NCI-H748 (cell line): ENCODE measurements around the gene CTDSP2.
"Not testable (repeated sequence)": the region's sequence is repeated elsewhere in the genome, so short reads cannot be mapped to it uniquely, and the experiment has no call there.

Experiments used
- DNase-seq: peaks from one replicate; lab custom pipeline; 2025; ENCODE audit not compliant: unreplicated experiment; lab: John Stamatoyannopoulos, UW

The CTDSP2 gene

DNA sequence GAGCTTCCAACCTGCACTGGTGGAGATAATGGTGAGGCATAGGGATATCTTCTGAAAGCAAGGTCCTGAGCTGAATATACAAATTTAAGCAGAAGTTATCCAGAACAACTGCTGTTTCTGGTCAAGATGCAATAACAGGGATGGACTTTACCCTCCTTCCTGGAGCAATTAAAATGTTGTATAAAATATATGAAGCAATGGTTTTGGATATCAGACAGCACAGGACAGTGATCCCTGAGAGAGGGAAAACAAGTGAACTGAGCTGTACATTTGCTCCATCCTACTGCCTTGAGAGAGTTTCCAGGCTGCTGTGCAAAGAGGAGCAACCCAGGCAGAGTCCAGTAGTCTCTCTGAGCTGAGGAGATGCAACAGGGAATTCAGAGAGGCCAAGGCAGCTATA lies 36.0 kb upstream of the CTDSP2 start:
- DNase-seq = no peak

DNA sequence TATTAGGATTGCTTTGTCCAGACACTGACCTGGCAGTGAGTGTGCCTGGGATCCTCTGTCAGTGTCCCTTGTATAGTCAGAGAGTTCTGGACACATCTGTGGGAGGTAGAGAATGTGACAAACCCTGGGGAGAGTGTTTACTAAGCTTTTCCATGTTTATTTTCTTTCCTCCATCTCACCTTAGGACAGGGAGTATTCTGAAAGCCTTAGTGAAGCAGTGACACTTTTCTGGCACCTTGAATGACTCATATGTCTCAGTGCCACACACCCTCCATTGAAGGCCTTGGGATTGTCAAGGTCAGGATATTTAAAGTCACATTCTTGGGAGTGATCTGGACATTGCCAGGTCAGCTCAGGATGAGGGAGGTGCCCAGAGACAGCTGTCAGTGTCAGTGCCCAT lies 34.9 kb upstream of the CTDSP2 start:
- no peak for DNase-seq

DNA sequence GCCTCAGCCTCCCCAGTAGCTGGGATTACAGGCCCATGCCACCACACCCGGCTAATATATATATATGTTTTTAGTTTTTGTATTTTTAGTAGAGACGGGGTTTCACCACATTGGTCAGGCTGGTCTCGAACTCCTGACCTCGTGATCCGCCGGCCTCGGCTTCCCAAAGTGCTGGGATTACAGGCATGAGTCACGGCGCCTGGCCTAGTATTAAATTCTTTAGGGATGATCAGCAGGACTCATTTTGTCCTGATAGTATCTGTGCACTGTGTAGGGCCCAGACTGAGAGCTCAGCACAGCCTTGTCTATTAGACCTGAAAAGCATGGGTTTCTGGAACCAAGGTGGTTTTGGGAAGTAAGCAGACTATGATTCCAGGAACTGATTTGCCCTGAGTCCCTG lies 34.5 kb upstream of the CTDSP2 start:
- DNase-seq = not testable (repeated sequence)

DNA sequence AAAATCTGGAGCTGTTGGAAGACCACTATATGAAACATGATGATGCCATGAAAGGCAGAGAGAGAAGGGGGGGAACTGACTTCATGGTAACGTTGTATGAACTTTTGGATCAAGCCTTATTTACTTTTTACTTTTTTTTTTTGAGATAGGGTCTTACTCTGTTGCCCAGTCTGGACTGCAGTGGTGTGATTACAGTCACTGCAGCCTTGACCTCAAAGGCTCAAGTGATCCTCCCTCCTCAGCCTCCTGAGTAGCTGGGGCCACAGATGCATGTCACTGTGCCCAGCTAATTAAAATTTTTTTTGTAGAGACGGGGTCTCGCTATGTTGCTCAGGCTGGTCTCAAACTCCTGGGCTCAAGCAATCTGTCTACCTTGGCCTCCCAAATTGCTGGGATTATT lies 31.3 kb upstream of the CTDSP2 start:
- DNase-seq = no peak

DNA sequence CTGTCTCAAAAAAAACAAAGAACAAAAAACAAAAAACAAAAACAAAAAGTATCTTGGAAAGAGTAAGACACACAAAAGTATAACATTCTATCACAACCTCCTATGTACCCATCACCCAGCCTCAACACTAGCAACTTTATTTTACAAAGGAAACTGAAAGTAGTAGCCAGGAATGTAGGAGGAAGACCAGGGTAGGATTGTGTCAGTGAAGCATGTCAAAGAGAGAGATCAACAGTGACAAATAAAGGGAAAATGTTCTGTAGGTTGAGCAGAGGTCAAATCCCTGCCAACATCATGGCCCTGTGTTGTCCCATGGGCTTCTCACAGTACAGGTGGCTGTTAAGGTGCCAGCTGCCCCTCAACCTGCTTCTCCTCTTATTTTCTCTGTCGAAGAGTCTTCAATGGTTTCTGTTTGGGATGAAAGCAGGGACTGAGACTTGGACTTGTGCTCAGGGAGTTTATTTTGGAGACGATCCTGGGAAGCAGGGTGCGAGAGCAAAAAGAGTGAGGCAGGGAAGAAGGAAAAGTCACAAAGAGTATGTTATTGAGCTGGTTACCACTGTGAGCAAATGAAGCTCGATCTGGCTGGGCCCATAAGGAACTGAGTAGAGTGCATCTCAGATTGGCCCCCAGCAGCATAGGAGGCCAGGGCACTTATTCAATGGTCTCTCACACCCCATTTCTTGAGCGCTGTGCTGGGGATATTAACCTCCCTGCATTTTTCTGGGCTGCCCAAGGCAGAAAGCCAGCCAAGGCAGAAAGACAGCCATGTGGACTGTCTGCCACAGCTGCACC lies 29.4 kb upstream of the CTDSP2 start:
- no peak for DNase-seq

DNA sequence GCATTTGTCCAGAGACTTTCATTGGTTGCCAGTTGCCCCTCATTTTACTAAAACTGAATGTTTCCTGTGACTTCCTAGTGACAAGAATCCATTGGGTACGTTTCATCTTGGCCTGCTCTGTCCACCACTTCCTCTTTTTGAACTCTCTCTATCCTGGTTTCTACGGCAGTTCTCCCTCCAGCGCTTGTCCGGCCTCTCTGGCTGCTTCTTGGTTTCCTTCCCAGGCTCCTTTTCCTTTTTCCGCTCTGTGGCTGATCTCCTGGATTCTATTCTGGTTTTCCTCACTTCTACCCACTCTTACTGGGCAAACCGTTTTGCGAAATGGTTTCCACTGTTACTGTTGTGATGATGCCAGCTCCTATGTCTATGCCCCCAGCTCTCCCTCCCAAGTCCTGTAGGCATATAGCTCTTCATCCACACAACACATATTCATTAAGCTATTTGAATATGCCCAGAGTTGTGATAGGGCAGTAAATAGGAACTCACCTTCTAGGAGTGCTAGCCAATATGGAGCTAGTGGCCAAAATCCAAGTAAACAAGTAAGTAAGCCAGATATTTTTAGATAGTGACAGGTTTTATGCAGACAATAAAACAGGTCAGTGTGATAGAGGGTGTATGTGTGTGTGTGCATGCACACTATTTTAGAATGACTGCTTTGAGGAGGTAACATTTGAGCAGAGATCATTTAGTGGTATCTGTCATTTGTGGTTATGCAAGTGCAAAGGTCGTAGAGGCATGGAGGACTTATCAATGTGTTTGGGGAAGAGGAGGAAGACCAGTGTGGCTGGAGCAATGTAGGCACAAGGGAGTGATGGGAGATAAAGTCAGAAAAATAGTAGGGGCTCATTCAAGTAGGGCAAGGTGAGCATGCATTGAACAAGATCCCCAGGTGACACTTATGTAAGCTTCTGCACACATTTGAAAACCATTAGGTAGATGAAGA lies 27.9 kb upstream of the CTDSP2 start:
- DNase-seq = no peak

DNA sequence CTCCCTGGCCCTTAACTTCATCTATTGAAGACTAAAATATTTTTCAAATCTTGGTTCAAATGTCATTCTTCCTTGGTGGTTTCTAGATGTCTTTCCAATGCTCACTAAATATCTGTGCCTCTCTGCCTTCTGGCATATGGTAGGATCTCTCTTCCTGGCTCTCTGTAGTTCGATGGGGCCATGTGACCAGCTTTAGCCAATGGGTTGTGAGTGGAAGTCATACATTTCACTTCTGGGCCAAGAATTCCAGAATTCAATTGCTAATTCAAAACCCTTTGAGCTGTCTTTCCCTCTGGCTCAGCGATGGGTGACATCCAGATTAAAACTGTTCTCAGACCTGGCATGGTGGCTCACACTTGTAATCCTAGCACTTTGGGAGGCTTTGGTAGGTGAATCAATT lies 25.8 kb upstream of the CTDSP2 start:
- no peak for DNase-seq

DNA sequence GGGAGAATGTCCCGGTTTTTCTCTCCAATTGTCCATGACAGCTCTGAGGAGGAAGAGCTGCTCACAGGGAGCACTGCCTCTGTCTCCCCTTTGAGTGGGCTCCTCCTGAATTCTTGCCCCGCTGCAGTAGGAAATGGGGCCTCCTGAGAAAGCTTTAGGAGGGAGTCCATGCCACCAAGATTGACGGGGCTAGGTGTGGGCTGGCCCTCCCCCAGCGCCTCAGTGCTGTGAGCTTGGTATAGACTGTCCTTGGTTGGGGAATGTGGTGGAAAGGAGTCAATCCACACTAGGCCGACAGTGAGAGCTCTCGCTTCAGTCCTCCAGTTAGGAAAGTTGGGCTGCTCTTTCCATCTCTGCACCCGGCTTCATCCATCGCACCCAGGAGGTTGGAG lies 23.4 kb upstream of the CTDSP2 start:
- DNase-seq = no peak

DNA sequence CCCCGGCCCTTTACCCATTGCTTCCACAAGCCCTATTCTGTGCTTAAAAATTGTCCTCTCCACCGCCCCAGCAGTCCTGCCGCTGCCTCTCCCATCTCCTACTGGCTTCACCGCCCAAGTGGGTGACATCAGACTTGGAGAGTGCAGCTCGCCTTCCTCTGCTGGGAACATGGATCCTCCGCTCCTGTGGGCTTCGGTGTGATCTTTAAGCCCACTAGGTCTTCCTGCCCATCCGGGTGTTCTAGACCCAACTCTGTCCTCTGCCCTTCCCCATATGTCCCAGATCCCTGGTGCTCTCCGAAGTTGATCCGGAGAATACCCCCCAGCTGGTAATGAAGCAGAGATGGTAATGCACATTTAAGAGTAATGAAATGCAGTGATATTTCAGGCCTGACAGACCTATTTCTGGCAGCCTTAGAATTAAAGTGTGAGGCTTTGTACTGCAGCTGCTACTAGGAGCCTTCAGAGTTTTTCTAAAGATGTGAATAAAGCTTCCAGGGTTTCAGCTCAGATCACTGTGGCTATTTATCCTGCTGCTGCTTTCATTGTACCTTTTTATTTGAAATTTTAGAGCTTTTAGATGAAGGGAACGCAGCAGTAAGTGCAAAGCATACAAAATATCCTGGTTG lies 22.9 kb upstream of the CTDSP2 start:
- no peak for DNase-seq

DNA sequence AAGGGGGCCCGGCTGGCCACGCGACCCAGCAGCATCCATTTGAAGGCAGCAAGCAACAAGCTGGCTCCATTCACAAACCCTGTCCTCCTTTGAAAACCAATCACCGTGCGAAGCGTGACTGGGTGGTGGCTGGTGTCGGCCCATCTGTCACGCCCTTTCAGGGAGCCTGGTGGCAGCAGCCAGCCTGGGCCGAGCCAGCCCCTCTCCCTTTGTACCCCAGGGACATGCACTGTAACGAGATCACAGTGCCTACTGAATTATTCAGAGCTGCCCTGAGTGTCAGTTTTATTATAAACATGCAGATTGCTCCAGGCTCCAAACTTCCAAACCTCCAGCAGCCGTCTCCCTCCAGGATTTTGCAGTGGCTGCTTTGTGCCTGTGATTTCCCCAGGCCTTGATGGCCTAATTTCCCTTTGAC lies 22.3 kb upstream of the CTDSP2 start:
- DNase-seq = no peak

DNA sequence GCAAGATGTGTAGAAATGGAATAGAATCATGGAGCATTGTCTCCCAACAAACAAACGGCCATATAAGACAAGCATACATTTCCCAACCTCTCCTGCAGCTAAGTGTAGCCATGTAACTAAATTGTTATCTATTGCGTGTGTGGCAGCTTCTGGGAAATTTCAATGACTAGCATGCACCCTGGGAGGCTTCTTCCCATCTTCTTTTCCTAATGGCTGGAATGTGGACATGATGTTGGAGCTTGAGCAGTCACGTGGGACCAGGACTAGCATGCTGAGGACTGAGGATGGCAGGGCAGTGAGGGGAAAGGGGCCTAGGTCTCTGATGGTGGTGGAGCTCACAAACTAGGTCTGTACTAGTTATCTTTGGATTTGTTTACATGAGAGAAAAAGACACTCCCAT lies 21.7 kb upstream of the CTDSP2 start:
- DNase-seq = no peak

DNA sequence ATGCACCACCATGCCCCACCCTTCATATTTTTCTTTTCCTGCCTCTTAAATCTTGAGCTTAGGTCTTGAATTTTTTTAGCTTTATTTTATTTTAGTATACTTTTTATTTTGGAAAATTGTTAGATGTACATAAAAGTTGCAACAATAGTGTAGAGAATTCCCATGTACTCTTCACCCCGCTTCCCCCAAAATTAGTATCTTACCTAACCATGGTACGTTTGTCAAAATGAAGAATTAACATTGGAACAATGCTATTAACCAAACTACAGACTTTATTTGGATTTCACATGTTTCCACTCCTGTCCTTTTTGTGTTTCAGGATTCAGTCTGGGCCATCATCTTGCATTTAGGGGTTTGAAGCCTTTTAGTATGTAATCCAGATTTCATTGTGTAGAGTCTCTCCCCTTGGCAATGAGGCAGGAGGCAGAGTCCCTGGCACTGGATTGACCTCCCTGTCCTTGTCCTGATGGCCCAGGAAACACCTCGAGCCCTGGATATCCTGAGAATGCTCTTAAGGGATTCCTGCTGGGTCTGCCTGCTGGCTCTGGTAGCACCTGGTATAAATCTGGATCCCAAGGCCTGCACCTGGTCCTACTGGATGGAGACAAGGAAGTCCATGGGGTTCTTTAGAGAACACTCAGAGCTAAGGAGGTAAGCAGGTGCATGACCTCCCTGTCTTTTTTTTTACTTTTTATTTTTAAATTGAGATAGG lies 19.9 kb upstream of the CTDSP2 start:
- no peak for DNase-seq

DNA sequence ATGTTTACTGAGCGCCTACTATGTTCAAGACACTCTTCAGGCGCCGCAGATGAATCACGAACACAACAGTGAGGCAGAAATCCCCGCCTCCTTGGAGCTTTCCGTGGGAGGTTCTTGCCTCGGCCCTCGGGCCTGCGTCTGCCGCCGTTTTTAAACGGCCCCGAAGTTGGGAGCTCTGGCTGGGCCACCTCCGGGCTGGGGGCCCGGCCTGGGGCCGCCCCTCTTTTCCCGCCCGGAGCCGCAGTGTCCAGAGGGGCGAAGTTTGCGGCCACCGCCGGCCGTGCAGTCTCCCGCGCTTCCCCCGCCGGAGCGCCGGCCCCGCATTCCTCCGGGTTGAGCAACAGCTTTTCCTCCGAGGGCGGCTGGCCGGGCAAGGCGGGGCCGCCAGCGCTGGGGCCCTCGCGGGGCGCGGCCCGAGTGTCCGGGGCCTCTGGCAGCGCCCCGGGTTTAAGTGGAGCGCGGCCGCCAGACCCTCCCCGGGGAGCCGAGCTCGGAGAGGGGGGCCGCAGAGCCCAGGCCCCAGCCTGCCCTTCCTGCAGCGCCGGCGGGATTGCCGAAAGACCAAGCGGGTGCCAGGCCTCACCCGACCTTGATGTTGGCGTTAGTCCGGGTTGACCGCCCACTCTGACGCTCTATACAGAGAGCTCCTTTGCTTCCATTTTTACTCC lies 18.7 kb upstream of the CTDSP2 start:
- DNase-seq = peak; percentile 21

DNA sequence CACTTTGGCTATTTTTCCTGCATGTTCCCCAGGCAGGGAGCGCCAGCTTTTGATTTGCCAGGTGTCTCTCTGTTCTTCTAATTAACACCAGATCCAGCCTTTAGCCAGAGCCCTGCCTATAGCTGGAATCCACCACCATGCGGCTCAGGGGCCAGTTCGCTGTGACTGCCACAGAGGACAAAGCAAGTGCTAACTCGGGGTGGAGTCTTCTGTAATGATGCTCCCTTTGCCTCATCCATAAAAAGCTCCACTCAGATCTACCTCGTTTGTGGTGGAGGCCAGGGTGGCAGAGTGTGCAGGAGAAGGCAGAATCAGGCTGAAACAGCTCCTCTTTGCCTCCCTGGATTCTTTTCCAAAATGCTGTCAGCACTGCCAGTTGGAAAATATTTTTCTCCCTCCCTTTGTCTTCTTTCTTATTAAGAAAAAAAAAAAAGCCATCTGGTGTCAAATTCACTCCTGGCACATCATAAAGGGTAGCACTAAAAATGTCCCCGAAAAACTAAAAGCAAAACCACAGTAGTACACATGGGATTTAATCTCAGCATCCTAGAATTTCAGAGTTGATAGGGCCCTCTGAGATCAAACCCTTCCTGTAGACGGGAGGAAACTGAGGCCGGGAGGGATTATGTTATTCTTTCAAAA lies 18.0 kb upstream of the CTDSP2 start:
- DNase-seq = peak; percentile 48

DNA sequence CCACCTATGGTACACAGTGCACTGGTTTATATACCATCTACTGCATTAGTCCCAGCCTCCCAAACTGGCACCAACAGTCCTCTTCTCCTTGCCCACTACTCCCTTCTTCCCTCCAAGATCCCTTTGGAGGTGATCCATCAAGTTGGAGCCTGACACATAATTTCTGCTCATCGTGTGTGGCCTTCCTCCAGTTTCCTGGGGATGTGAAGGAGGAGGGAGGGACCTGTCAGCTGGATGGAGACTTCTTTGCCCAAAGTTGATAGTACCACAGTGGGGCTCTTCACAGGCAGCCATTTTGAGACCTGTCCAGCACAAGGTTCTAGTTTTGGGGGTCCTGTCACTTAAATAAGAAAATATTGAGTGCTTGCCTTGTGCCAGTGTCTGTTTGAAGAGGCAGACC lies 17.1 kb upstream of the CTDSP2 start:
- no peak for DNase-seq

DNA sequence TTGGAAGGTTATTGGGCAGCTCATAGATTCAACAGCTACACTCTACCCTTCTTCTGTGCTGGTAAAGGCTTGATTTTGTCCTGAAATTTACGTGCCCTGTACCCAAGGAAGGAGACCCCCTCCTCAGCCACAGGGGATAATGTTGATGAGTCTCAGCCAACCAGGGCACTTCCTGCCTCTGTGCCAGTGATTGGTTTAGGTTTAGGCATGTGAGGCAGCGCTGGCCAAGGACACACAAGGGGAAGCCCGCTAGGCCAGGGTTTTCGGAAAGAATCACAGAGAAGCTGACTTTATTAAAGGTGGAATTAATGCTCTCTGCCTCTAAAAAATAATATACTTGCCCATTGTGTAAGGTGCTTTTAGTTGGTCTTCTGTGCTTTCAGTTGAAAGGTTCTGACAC lies 15.4 kb upstream of the CTDSP2 start:
- DNase-seq = no peak

DNA sequence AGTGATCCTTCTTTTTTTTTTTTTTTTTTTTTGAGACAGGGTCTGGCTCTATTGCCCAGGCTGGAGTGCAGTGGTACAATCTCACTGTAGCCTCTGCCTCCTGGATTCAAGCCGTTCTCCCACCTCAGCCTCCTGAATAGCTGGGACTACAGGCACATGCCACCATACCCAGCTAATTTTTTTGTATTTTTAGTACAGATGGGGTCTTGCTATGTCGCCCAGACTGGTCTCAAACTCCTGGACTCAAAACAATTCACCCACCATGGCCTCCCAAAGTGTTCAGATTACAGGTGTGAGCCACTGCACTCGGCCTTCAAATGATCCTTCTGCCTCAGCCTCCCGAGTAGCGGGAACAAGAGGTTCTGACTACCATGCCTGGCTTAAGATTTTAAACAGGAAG lies 14.4 kb upstream of the CTDSP2 start:
- not testable (repeated sequence) for DNase-seq

DNA sequence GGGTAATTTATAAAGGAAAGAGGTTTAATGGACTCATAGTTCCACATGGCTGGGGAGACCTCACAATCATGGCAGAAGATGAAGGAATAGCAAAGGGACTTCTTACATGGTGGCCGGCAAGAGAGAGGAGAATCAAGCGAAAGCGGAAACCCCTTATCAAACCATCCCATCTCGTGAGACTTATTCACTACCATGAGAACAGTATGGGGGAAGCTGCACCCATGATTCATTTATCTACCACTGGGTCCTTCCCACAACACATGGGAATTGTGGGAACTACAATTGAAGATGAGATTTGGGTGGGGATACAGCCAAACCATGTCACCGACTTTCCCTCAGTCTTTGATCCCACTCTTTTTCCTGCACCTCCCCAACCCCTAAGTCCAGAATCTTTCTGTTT lies 12.6 kb upstream of the CTDSP2 start:
- no peak for DNase-seq

DNA sequence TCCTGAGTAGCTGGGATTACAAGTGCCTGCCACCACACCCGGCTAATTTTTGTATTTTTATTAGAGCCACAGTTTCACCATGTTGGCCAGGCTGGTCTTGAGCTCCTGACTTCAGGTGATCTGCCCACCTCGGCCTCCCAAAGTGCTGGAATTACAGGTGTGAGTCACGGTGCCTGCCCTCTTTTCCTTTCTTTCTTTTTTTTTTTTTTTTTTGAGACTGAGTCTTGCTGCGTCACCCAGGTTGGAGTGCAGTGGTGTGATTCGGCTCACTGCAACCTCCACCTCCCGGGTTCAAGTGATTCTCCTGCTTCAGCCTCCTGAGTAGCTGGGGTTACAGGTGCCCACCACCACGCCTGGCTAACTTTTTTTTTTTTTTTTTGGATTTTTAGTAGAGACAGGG lies 11.6 kb upstream of the CTDSP2 start:
- not testable (repeated sequence) for DNase-seq

DNA sequence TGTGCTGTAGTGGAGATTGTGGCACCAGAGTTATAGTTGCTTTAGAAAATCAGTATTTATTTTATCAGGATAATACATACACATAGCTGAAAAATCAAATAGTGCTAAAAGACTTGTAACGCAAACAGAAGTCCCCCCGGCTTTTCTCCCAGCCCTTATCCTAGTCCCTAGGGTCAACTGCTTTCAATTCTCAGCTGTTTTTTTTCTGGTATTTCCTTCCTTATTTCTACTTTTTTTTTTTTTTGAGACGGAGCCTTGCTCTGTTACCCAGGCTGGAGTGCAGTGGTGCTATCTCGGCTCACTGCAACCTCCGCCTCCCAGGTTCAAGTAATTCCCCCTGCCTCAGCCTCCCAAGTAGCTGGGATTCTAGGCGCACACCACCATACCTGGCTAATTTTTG lies 8.4 kb upstream of the CTDSP2 start:
- DNase-seq = no peak
